HL-60/S4 treated with phorbol 12-myristate 13-acetate at 8.2 ng/mL for 4 days and 3 days (cell line): ENCODE data around the gene TMPO.
"Not testable (repeated sequence)": the region's sequence is repeated elsewhere in the genome, so short reads cannot be mapped to it uniquely, and the experiment has no call there.

Source experiments
- in situ Hi-C: fragments of 300-500 bp; cut with MboI; formaldehyde crosslinking; loops from 2 replicates; pipeline ENCODE4 v1.15.0; 2022; ENCODE audit warnings: low sequenced_read_pairs

Gene TMPO

DNA sequence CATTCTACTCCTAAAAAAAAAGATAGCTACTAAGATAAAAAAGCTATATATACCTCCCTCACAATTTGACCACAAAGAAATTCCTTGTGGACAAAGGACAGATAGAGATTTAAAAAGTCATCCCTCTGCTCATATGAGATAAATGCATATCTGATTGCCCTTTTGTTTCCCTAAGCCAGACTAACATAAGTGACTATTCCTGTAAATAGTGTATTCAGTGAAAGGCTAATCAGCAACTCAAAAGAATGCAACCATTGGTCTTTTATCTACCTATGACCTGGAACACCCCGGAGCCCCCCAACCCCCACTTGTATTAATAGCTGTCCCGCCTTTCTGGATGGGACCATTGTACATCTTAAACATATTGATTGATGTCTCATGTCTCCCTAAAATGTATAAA lies 6.3 kb upstream of the TMPO start:
- in situ Hi-C loops: no loop called here

DNA sequence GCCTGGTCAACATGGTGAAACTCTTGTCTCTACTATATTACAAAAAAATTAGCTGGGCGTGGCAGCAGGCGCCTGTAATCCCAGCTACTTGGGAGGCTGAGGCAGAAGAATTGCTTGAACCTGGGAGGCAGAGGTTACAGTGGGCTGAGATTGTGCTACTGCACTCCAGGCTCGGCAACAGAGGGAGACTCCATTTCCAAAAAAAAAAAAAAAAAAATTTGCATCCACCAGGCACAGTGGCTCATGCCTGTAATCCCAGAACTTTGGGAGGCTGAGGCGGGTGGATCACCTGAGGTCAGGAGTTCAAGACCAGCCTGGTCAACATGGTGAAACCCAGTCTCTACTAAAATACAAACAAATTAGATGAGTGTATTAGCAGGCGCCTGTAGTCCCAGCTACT lies 3.6 kb upstream of the TMPO start:
- in situ Hi-C loops: not testable (repeated sequence)

DNA sequence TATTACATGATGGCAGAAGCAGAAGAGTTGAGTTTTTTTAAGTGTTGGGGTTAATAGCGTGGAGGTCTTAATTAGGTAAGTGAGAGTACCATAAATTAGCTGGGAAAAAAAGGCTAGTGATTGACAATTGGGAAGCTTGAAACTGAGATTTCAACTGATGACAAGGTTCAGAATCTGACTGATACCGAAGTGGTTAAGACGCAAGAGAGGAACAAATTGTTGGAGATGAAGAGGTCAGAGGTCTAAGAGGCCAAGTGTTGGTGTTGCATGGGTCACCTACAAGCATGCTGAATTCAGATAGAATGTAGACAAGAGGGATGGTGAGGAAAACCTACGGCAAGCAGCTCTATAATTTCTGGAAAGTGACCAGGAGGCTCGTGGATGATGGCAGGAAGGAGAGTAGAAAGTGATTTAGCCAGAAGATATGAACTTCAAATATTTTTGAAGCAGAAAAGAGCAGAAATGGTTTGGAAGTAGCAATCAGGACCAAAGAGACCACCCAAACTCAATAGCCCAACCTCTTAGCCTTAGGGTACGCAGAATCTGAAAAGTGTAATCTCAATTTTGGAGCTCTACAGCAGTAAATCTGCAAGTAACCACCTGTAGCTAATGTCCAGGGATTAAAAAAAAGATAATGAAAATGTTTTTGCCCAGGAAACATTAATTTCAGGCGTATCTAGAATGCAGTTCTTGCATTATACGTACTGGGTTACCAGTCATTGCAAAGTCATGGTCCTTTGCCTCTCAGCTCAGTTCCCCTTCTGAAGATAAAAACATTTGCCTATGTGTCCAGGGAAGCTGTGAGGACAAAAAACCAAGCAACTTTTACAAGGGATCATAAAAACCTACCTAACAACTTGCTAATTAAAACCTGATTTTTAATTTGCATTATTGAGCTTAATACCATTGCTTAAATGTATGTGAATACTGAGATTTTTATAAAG lies 1.7 kb upstream of the TMPO start:
- in situ Hi-C loops: no loop called here

DNA sequence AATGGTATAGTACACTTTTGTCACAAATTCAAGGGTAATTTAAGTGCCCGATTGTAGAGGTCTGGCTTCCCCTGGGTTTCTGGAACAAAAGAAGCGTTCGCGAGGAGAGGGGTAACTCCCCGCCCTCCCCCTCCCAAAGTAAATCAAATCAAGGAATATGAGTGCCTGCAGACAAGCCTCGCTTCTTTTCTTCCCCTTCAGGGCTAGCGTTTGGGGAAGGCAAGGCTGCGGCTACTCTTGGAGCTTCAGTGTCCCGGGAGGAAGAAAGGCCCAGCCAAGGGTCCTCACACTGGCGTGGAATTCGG lies 456 bp upstream of the TMPO start:
- in situ Hi-C loops: no loop called here

DNA sequence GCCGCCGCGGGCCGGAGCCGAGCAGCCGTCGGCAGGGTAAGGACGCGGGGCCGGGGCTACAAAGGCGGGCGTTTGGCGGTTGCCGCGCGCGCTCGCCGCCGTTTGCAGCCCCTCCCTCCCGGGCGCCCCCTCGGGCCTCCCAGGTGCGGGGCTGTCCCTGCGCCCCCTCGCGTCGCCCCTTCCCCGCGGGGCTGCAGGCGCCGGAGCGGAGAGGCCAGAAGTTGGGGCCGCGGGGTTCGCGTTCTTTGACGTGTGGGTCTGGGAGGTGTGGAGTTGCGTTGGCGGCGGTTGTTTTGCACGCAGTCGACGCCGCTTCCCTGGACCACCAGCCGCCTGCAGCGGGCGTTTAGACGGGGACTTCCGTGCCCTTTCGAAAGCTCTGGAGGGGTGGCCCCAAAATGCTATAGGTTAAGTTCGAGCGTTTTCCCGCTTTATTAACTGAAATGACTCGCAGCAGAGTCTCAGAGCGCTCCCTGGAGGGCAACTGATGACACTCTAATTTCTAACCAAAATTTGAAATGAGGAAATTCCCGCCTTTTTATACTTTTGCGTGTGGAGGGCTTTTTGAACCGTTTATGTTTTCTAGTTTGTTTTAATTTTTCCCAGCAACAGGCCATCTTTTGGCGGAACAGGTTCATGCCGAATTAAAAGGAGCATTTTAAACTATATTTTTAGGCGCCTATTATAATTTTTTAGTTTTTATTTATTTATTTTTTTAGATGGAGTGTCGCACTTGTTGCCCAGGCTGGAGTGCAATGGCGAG lies 902 bp downstream of the TMPO start:
- in situ Hi-C loops: no loop called here

DNA sequence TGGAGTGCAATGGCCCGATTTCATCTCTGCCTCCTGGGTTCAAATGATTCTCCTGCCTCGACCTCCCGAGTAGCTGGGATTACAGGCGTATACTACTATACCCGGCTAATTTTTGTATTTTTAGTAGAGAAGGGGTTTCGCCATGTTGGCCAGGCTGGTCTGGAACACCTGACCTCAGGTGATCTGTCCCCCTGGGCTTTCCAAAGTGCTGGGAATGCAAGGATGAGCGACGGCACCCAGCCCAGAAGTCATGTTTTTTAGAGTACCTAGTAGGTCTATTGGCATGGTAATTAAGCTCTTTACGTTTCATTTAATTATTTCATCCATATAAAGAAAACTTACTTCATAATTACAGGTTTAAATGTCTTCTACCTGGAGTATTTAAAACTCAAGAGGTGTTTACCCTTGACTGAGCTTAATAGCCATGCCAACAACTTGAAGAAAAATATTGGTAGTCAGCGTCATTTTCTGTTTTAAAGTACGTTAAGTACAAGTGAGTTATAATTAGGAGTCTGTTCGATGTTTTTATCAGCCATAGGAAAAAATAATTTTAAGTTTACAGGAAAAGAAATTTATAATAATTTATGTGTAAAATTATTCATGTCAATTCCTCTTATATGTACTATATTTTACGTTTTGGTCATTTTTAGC lies 4.0 kb downstream of the TMPO start:
- in situ Hi-C loops: no loop called here

DNA sequence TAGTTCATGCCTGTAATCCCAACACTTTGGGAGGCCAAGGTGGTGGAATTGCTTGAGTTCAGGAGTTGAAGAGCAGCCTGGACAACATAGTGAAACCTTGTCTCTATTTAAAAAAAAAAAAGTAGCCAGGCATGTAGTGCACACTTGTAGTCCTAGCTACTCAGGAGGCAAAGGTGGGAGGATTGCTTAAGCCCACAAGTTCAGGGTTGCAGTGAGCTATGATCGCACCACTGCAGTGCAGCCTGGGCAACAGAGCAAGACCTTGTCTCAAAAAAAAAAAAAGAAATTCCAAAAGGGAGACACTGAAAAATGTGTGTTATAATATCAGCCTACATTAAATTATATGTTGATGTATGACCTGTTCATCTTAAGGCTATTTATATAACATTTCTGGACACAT lies 14.7 kb downstream of the TMPO start:
- in situ Hi-C loops: no loop called here

DNA sequence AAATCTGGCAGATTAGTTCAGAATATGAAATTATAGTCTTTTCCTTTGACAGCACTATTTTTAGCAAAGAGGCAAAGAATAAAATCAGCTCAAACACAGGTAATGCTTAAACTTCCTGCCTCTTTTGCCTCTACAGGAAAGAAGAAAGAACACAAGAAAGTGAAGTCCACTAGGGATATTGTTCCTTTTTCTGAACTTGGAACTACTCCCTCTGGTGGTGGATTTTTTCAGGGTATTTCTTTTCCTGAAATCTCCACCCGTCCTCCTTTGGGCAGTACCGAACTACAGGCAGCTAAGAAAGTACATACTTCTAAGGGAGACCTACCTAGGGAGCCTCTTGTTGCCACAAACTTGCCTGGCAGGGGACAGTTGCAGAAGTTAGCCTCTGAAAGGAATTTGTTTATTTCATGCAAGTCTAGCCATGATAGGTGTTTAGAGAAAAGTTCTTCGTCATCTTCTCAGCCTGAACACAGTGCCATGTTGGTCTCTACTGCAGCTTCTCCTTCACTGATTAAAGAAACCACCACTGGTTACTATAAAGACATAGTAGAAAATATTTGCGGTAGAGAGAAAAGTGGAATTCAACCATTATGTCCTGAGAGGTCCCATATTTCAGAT lies 17.4 kb downstream of the TMPO start:
- in situ Hi-C loops: no loop called here

DNA sequence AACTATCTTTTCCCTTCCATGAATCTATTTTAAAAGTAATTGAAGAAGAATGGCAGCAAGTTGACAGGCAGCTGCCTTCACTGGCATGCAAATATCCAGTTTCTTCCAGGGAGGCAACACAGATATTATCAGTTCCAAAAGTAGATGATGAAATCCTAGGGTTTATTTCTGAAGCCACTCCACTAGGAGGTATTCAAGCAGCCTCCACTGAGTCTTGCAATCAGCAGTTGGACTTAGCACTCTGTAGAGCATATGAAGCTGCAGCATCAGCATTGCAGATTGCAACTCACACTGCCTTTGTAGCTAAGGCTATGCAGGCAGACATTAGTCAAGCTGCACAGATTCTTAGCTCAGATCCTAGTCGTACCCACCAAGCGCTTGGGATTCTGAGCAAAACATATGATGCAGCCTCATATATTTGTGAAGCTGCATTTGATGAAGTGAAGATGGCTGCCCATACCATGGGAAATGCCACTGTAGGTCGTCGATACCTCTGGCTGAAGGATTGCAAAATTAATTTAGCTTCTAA lies 18.4 kb downstream of the TMPO start:
- in situ Hi-C loops: no loop called here

DNA sequence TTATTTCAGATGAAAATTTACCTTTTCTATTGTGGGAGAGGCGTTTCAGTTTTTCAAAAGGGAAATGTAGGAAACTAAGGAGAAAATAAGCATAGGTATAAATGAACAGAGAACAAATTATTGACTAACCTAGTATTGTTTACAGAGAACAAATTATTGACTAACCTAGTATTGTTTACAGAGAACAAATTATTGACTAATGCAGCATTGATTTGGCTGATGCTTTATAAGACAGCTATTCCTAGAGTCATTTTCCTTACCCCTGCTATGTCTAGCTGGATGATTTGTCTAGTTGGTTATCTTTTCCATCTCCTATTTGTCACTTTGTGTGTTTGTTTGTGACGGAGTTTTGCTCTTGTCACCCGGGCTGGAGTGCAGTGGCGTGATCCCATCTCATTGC lies 22.6 kb downstream of the TMPO start:
- in situ Hi-C loops: no loop called here

DNA sequence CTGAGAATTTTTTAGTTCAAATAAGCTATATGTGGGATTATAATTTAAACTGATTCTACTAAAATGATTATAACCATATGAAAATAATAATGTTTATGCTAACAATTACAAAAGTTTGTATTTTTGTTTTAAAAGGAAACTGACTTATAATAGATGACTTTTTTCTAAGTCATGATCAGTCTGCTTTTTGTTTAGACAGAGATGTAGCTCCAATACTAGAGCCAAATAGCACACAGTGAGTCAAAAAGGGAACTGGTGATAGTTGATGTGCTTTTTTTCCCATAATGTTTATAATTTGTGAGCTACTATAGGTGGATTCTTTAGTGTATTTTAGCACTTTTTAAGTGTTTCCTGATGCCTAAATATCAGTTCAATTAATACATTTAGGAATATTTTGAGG lies 28.3 kb downstream of the TMPO start:
- in situ Hi-C loops: no loop called here

DNA sequence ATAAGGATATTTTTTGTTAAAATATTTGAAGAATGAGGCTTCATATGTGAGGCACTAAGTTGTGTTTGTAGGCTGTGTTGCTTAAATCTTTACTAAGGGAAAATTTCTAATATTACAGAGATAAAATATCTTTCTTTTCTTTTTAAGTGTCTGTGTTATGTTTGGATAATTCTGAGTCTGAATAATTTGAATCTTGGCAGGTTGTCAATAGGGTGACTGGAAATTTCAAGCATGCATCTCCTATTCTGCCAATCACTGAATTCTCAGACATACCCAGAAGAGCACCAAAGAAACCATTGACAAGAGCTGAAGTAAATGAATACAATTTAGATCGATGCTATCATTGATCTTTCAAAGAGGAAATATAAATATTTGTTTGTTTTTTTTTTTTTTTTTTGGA lies 29.4 kb downstream of the TMPO start:
- in situ Hi-C loops: no loop called here

DNA sequence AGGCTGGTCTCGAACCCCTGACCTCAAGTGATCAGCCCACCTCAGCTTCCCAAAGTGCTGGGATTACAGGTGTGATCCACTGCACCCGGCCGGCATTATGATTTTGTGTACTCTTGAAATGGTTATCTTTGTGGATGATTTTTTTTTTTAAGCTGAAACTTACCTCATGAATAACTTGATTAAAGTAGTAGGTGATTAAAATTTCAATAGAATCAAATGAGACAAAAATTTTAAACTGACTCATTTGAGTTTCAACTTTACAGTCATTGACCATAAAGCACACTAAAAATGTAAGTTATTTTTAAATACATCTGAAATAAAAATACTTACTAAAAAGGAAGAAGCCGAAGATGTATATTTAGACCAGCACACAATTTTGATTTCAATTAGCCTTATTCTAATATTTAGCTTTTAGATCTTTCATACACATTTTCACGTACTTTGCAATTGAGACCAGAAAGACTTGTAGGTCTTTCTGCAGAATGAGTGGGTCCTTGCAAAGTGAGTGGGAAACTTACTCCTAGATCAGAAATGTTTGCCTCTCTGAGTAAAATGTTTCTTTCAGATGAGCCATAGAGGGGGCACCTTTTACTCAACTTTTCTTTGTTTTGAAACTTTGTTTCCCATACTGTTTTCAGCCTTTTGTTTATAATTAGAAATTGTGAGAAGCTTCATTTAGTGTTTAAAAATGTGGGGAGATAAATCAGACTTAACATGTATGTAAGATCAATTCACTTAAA lies 34.2 kb downstream of the TMPO start:
- in situ Hi-C loops: no loop called here

DNA sequence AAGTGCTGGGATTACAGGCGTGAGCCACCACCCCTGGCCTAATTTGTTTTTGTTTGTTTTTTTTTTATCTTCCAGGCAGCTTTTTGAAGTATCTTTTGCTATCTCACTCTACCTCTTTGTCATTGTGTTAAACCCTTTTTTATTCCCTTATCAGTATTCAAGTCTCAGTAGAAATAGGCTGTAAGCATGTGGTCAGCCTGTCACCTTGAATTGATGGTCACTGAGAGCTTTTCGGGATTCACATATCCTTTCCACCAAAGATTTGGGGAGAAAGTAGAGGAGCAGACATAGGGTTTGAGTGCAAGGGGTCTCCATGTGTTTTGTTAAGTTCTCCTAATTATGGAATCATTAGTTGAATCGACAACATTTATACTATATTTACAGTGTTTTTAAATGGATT lies 36.4 kb downstream of the TMPO start:
- in situ Hi-C loops: no loop called here

DNA sequence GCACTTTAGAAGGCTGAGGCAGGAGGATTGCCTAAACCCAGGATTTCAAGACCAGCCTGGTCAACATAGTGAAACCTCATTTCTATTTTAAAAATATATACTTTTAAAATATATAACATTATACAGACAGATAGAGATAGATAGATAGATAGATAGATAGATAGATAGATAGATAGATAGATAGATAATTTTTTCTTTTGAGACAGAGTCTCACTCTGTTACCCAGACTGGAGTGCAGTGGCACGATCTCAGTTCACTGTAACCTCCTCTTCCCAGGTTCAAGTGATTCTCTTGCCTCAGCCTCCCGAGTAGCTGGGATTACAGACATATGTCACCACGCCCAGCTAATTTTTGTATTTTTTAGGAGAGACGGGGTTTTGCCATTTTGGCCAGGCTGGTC lies 42.7 kb downstream of the TMPO start:
- in situ Hi-C loops: not testable (repeated sequence)

DNA sequence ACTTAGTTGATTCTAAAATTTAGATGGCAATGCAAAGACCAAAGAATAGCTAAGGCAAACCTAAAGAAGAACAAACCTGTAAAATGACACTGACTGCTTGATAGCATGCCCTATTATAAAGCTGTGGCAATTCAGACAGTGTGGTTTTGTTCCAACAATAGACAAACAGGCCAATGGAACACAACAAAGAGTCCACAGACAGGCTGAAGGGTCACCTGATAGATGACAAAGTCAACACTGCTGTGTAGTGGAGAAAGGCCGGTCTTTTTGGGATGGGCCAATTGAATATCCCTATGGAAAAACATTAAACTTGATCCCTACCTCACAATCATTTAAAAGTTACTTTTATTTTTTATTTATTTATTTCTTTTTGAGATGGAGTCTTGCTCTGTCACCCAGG lies 44.3 kb downstream of the TMPO start:
- in situ Hi-C loops: no loop called here

DNA sequence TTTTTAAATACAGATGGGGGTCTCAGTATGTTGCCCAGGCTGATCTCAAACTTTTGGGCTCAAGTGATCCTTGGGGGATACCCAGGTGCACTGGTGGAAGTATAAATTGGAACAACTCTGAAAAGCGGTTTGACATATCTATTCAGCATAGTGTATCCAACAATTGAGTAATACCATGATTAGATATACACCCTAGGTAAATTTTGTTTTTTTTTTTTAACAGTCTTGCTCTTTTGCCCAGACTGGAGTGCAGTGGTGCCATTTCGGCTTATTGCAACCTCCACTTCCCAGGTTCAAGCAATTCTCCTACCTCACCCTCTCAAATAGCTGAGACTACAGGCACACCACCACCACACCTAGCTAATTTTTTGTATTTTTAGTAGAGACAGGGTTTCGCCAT lies 46.5 kb downstream of the TMPO start:
- in situ Hi-C loops: no loop called here

DNA sequence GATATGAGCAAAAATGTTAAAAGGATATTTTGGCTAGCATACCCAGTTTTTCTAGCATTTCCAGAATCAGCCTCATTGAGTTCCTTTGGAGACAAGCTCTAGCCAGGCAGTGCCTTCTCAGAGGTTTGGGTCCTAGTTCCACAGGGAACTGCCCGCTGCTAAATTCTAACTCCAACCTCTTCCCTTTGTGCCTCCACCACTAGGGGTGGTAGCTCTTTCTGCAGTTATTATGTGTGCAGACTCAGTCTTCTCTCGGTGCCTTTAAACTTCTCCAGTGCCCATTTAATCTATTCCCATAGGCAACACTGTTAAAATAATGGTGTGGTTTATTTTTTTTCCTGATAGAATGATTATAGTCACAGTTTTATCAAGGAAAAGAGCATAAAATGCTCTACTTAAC lies 56.6 kb downstream of the TMPO start:
- in situ Hi-C loops: no loop called here

DNA sequence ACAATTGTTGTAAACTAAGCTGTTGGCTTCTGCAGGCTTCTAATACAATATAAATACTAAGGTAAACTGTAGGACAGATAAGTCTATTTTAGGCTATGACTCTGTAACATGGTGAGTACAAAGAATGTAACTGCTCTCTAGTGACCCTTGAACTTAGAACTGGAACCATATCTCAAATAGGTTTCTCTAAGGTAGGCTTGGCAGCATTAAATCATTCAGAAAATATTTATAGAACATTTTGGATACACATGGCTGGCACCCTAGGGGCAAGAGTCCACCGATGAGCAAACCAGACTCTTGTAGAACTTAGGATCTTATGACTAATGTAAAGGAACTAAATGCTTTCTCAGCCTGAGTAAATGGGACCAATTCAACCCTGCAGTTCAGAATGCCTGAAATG lies 58.7 kb downstream of the TMPO start:
- in situ Hi-C loops: no loop called here

DNA sequence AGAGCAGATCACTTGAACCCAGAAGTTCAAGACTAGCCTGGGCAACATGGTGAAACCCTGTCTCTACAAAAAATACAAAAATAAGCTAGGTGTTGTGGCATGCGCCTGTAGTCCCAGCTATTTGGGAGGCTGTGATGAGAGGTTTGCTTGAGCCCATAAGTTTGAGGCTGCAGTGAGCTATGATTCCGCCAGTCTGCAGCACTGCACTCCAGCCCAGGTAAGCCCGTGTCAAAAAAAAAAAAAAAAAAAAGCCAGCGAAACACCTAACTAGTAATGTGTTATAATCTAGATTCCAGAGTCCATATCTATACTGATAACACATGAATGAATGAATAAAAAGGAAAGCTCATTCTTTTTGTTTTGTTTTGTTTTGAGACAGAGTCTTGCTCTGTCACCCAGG lies 59.6 kb downstream of the TMPO start:
- in situ Hi-C loops: no loop called here

DNA sequence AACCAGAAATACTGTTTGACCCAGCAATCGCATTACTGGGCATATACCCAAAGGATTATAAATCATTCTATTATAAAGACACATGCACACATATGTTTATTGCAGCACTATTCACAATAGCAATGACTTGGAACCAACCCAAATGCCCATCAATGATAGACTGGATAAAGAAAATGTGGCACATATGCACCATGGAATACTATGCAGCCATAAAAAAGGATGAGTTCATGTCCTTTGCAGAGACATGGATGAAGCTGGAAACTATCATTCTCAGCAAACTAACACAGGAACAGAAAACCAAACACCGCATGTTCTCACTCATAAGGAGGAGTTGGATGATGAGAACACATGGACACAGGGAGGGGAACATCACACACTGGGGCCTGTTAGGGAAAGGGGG lies 61.4 kb downstream of the TMPO start:
- in situ Hi-C loops: not testable (repeated sequence)
